Measurements from ENCODE around the gene PEX13.
A peak's percentile ranks its signal among the peaks of the same experiment; 100 is the strongest.

PEX13 gene

DNA sequence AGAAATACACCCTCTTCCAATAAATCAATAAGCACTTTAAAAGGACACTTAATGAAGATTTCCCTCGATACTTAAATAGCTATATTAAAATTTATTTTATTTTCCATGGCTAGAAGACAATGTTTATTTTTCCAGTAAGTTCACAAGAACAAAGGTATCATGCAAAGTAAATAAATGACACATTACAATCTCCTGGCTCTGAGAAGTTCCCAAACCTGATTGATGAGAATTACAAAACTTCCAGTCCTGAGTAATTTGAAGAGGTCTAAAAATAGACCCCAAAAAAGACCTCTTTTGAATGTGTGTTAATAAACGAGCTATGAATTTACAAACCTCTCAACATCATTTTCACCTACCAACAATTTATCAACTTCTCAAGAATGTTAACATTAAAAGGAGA lies 1.5 kb upstream of the PEX13 start:
- TF ChIP-seq ZNF830 (tag by site-specific recombination; IDR thresholded peaks at IDR 0.05; ENCODE audit: low read depth) = no peak
- TF ChIP-seq, protein P1, sequence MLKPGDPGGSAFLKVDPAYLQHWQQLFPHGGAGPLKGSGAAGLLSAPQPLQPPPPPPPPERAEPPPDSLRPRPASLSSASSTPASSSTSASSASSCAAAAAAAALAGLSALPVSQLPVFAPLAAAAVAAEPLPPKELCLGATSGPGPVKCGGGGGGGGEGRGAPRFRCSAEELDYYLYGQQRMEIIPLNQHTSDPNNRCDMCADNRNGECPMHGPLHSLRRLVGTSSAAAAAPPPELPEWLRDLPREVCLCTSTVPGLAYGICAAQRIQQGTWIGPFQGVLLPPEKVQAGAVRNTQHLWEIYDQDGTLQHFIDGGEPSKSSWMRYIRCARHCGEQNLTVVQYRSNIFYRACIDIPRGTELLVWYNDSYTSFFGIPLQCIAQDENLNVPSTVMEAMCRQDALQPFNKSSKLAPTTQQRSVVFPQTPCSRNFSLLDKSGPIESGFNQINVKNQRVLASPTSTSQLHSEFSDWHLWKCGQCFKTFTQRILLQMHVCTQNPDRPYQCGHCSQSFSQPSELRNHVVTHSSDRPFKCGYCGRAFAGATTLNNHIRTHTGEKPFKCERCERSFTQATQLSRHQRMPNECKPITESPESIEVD (tag by site-specific recombination; IDR thresholded peaks at IDR 0.05) = peak; percentile 20; the same call in 1 of the 2 replicates
- TF ChIP-seq ZNF23 (tag by site-specific recombination; IDR thresholded peaks at IDR 0.05; ENCODE audit: borderline replicate concordance) = no peak
- POLR2A ChIA-PET = interaction anchor here (1.1 kb wide), 1 partner anchor 13 kb away, joined by 3 read pairs; no protein-coding TSS in a partner anchor
- H3K4me1 ChIP-seq (ENCODE audit: control insufficient read depth, insufficient read depth, low read length) = peaks cover 5% of the 10 kb centered on the region
- H3K4me3 ChIP-seq (ENCODE audit: low read depth, low read length) = peak overlapping the region; percentile 84
- CTCF ChIA-PET = interaction anchor here (0.9 to 1.2 kb wide), 2 partner anchors 10 to 17 kb away, joined by 3 to 4 read pairs; no protein-coding TSS in a partner anchor
- no peak overlapping the region for H3K27ac ChIP-seq (ENCODE audit: extremely low read depth, low read depth, low read length)
- H3K9me3 ChIP-seq (ENCODE audit: control insufficient read depth, insufficient read depth, low read depth, low read length) = no peaks in the 10 kb centered on the region
- peaks cover 1 to 5% of the 10 kb centered on the region in 2 experiments; a peak in 2 of 3 replicates for H3K36me3 ChIP-seq (ENCODE audit: control insufficient read depth in 2 of 2, insufficient read depth in 1 of 2, low read length in 2 of 2)

DNA sequence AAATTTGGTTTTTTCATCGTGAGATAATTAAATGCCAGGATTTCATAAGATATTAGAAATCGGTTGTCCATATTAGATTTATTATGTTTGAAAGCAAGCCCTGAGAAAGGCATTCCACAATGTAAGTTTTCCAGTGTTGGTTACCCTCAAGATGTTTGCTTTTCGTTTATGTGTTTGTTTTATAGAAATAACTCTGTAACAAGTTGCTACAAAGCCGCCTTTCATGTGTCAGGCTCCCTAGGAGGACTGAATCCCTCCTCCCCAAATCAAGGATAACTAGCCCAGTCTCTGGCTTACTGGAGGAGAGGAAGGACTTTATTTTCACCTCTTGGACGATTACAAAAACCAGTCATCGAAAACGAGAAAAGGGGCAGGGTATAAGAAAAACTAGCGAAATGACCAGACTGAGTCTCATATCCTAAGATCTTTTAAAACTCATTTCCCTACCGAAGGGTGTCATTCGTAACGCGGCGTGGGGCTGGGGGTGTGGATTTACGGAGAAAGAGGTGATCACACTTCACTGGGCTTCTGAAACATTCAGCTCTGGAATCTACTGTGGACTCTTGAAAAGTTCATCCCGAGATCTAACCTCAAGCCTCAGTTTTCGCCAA lies 1.0 kb upstream of the PEX13 start:
- H3K9me3 ChIP-seq (ENCODE audit: control insufficient read depth, insufficient read depth, low read depth, low read length) = no peaks in the 10 kb centered on the region
- TF ChIP-seq ZNF514 (tag by site-specific recombination; IDR thresholded peaks at IDR 0.05) (no peak), ZNF121 (tag by site-specific recombination; IDR thresholded peaks at IDR 0.05) (no peak), WT1 (tag by site-specific recombination; IDR thresholded peaks at IDR 0.05) (peak; percentile 11; the same call in 1 of the 2 replicates)
- TF ChIP-seq, protein P1 (tag by site-specific recombination; IDR thresholded peaks at IDR 0.05) = peak; percentile 54
- peaks cover 5% of the 10 kb centered on the region for H3K4me1 ChIP-seq (ENCODE audit: control insufficient read depth, insufficient read depth, low read length)
- CTCF ChIA-PET = interaction anchor here (0.9 to 1.2 kb wide), 2 partner anchors 10 to 17 kb away, joined by 3 to 4 read pairs; no protein-coding TSS in a partner anchor
- H3K27ac ChIP-seq (ENCODE audit: extremely low read depth, low read depth, low read length) = peak overlapping the region; percentile 82
- peak overlapping the region; percentile 84 for H3K4me3 ChIP-seq (ENCODE audit: low read depth, low read length)
- peaks cover 5 to 6% of the 10 kb centered on the region in 2 experiments; a peak in 2 of 3 replicates for H3K36me3 ChIP-seq (ENCODE audit: control insufficient read depth in 2 of 2, insufficient read depth in 1 of 2, low read length in 2 of 2)
- POLR2A ChIA-PET = interaction anchor here (0.5 to 1.7 kb wide), 4 partner anchors 13 to 261 kb away, joined by 3 to 12 read pairs (median 7); partner anchors contain the start of genes PAPOLG and SANBR

DNA sequence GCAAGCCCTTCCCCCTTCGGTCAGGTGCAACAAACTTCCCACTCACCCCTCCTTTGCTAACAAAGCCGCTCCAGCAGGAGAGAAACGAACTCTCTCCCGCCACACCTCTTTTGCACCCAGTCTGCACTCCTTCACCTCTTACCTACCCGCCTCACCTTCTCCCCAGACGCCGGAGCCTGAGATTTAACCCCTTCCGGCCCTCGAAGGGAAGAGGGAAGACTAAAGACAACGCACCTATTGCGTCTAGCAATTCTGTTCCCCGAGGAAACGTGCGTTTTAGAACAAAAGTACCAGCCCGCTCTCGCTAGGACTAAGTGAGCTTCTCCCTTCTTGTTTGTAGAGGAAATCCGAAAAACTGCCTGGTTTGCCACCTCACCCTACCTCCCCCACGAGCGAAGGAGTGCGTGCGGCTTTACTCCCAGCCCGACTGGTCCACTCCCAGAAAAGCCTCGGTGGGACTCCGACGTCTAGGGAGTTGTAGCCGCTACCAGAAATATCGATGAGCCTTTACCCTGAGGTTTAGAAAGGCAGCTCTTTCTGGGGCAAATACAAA lies 441 bp upstream of the PEX13 start:
- CTCF ChIA-PET = interaction anchor here (0.5 to 0.7 kb wide), 2 partner anchors 342 to 363 kb away, joined by 3 read pairs; no protein-coding TSS in a partner anchor
- H3K36me3 ChIP-seq (ENCODE audit: control insufficient read depth in 2 of 2, insufficient read depth in 1 of 2, low read length in 2 of 2) = peaks cover 5 to 6% of the 10 kb centered on the region in 2 experiments; a peak in 2 of 3 replicates
- no peaks in the 10 kb centered on the region for H3K9me3 ChIP-seq (ENCODE audit: control insufficient read depth, insufficient read depth, low read depth, low read length)
- POLR2A ChIA-PET = interaction anchor here (1.3 to 1.7 kb wide), 2 partner anchors 48 to 261 kb away, joined by 8 to 12 read pairs; partner anchors contain the start of genes PAPOLG and SANBR
- peak overlapping the region; percentile 82 for H3K27ac ChIP-seq (ENCODE audit: extremely low read depth, low read depth, low read length)
- peaks cover 5% of the 10 kb centered on the region for H3K4me1 ChIP-seq (ENCODE audit: control insufficient read depth, insufficient read depth, low read length)
- peak overlapping the region; percentile 84 for H3K4me3 ChIP-seq (ENCODE audit: low read depth, low read length)
- TF ChIP-seq ZNF221 (tag by site-specific recombination; IDR thresholded peaks at IDR 0.05; ENCODE audit: borderline replicate concordance) = no peak
- TF ChIP-seq ZNF830 (tag by site-specific recombination; IDR thresholded peaks at IDR 0.05; ENCODE audit: low read depth) = no peak
- TF ChIP-seq OVOL3 (tag by site-specific recombination; IDR thresholded peaks at IDR 0.05) = no peak
- TF ChIP-seq KLF10 (tag by site-specific recombination; IDR thresholded peaks at IDR 0.05) = 0 out of 2 replicates have a peak, but pooled peaks have one; percentile 21
- TF ChIP-seq ZNF529 (tag by site-specific recombination; IDR thresholded peaks at IDR 0.05; ENCODE audit: insufficient replicate concordance) = no peak
- TF ChIP-seq, protein P2, sequence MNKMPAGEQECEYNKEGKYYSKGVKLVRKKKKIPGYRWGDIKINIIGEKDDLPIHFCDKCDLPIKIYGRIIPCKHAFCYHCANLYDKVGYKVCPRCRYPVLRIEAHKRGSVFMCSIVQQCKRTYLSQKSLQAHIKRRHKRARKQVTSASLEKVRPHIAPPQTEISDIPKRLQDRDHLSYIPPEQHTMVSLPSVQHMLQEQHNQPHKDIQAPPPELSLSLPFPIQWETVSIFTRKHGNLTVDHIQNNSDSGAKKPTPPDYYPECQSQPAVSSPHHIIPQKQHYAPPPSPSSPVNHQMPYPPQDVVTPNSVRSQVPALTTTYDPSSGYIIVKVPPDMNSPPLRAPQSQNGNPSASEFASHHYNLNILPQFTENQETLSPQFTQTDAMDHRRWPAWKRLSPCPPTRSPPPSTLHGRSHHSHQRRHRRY (tag by site-specific recombination; IDR thresholded peaks at IDR 0.05) = no peak
- peak; percentile 69; the same call in 1 of the 2 replicates for TF ChIP-seq WT1 (tag by site-specific recombination; IDR thresholded peaks at IDR 0.05)
- TF ChIP-seq, protein P3, sequence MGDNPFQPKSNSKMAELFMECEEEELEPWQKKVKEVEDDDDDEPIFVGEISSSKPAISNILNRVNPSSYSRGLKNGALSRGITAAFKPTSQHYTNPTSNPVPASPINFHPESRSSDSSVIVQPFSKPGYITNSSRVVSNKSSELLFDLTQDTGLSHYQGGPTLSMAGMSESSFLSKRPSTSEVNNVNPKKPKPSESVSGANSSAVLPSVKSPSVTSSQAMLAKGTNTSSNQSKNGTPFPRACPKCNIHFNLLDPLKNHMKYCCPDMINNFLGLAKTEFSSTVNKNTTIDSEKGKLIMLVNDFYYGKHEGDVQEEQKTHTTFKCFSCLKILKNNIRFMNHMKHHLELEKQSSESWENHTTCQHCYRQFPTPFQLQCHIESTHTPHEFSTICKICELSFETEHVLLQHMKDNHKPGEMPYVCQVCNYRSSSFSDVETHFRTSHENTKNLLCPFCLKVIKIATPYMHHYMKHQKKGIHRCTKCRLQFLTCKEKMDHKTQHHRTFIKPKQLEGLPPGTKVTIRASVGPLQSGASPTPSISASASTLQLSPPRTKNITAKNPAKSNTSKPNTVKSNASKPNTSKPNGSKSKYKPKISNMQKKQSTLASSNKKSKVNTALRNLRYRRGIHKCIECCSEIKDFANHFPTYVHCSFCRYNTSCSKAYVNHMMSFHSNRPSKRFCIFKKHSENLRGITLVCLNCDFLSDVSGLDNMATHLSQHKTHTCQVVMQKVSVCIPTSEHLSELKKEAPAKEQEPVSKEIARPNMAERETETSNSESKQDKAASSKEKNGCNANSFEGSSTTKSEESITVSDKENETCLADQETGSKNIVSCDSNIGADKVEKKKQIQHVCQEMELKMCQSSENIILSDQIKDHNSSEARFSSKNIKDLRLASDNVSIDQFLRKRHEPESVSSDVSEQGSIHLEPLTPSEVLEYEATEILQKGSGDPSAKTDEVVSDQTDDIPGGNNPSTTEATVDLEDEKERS (tag by site-specific recombination; IDR thresholded peaks at IDR 0.05) = 0 out of 2 replicates have a peak, but pooled peaks have one; percentile 55
- TF ChIP-seq ZNF510 (tag by site-specific recombination; IDR thresholded peaks at IDR 0.05; ENCODE audit: insufficient replicate concordance) = peak; percentile 63
- TF ChIP-seq ZNF157 (tag by site-specific recombination; IDR thresholded peaks at IDR 0.05) = no peak
- no peak for TF ChIP-seq ZNF837 (tag by site-specific recombination; IDR thresholded peaks at IDR 0.05)
- 0 out of 2 replicates have a peak, but pooled peaks have one; percentile 31 for TF ChIP-seq FEZF1 (tag by site-specific recombination; IDR thresholded peaks at IDR 0.05)
- TF ChIP-seq ZNF37A (tag by site-specific recombination; IDR thresholded peaks at IDR 0.05) = no peak
- TF ChIP-seq ZNF214 (tag by site-specific recombination; IDR thresholded peaks at IDR 0.05; ENCODE audit: borderline replicate concordance) = no peak
- TF ChIP-seq ZNF133 (tag by site-specific recombination; IDR thresholded peaks at IDR 0.05) = no peak
- TF ChIP-seq ZNF112 (tag by site-specific recombination; IDR thresholded peaks at IDR 0.05) = no peak
- no peak for TF ChIP-seq ZNF514 (tag by site-specific recombination; IDR thresholded peaks at IDR 0.05)
